Natural killer cell (primary cell): ENCODE results near the gene NAALADL2. TPM values are rescaled to one million over a fixed set of nuclear protein-coding genes. Genes with fewer than 3 reads are reported as not detected.

Experiments
- ATAC-seq, 3 donors: fragments of 150-1000 bp in 2 of 3; fragments of 200-7000 bp in 1 of 3; cut with Tn5 transposase; 1 replicate in 1 of 3; 2 replicates in 2 of 3; pipeline ENCODE4 v1.10.0; 2021; ENCODE audit warnings: mild to moderate bottlenecking in 2 of 3, moderate library complexity in 2 of 3
- DNase-seq, 2 donors: peaks; one replicate each; pipeline versions ENCODE4 v3.0.0 to v3.0.0-alpha.2; 2013 to 2021; ENCODE audit warnings: mixed read lengths in 1 of 2
- H3K27ac ChIP-seq: one replicate; pipeline ENCODE4 v1.5.1; 2013; ENCODE audit warnings: mild to moderate bottlenecking, low read length
- H3K27me3 ChIP-seq: one replicate; pipeline ENCODE4 v1.6.1; 2013; ENCODE audit warnings: low read length; ENCODE audit not compliant: control insufficient read depth, insufficient read depth
- H3K36me3 ChIP-seq: one replicate; pipeline ENCODE4 v1.6.1; 2013; ENCODE audit warnings: low read length; ENCODE audit not compliant: control insufficient read depth, insufficient read depth
- H3K4me1 ChIP-seq: one replicate; pipeline ENCODE4 v1.6.1; 2013; ENCODE audit warnings: low read length; ENCODE audit not compliant: control insufficient read depth, insufficient read depth
- H3K4me3 ChIP-seq: one replicate; pipeline ENCODE4 v1.5.1; 2013; ENCODE audit warnings: low read length
- H3K9me3 ChIP-seq: one replicate; pipeline ENCODE4 v1.6.1; 2013; ENCODE audit warnings: low read length; ENCODE audit not compliant: control insufficient read depth, insufficient read depth
- H3K27ac Mint-ChIP-seq, 2 donors: one replicate each; pipeline ENCODE4 v1.8.0; 2022; ENCODE audit warnings: mild to moderate bottlenecking in 2 of 2, mixed read lengths in 2 of 2, moderate library complexity in 1 of 2
- H3K27me3 Mint-ChIP-seq, 2 donors: one replicate each; pipeline ENCODE4 v1.8.0; 2022; ENCODE audit warnings: low read depth in 2 of 2, mixed read lengths in 2 of 2
- H3K36me3 Mint-ChIP-seq: one replicate; pipeline ENCODE4 v1.8.0; 2022; ENCODE audit warnings: mixed read lengths
- H3K4me1 Mint-ChIP-seq, 2 donors: one replicate each; pipeline ENCODE4 v1.8.0; 2022; ENCODE audit warnings: mixed read lengths in 2 of 2
- H3K4me3 Mint-ChIP-seq: one replicate; pipeline ENCODE4 v1.8.0; 2022; ENCODE audit warnings: mild to moderate bottlenecking, moderate library complexity, mixed read lengths
- H3K9me3 Mint-ChIP-seq, 2 donors: one replicate each; pipeline ENCODE4 v1.8.0; 2022; ENCODE audit warnings: mixed read lengths in 2 of 2
- CTCF ChIP-seq: fragments of 200-600 bp; IDR thresholded peaks from one replicate; pipeline ENCODE4 v1.8.0; 2022; ENCODE audit warnings: antibody characterized with exemption
- WGBS: methylation state at CpG from one replicate; pipeline ENCODE4 v1.1.7; 2013; ENCODE audit warnings: missing lambda C conversion rate; ENCODE audit not compliant: insufficient coverage; 5-methylcytosine and 5-hydroxymethylcytosine counted together
- intact Hi-C: fragments of 100-400 bp; cut with micrococcal nuclease; formaldehyde crosslinking; loops from one replicate; pipeline ENCODE4 v1.14.2; 2022
- total RNA-seq, 4 donors: library from RNA; stranded (reverse); fragments of 120-200 nt in 1 of 4; gene quantifications; one replicate each; pipeline versions ENCODE4 v1.2.3 to v1.2.4, GENCODE V29; 2013 to 2022

Gene NAALADL2
- total RNA-seq, 3 donors from 2014 or later (not counting 1 experiment from before 2014, with no cell fraction given): not detected

DNA sequence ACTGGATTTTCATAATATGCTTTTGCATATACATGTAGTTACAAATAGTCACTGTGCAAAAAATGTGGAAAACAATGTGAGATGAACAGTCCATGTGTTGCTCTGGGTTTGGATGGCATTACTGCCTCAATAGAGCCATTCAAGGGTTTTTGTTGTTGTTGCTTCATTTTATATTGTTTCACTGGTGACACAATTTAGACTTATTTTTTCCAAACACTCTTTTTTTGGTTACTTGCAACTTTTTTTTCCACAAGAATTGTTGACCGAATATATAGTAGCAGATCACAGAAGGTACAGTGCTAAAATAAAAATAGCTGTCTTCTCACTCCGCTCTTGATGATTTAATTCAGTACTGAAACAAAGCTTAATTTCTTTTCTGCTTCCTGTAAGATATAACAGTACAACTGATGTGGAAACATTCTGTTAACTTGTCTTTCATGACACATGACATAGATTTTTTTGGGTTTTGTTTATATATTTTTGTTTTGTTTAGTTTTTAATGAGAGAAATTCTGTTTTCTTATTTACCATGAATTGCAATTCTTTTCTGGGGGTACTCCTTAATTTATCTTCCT is 618.6 kb downstream of the NAALADL2 start:
- Mint-ChIP-seq H3K9me3 (peaks cover 5 to 6% of the 10 kb centered on the region in 2 donors), H3K36me3 (no peaks in the 10 kb centered on the region), H3K4me1 (no peaks in the 10 kb centered on the region), H3K4me3 (no peak overlapping the region), H3K27me3 (no peaks in the 10 kb centered on the region), H3K27ac (no peak overlapping the region)
- no peaks in the 10 kb centered on the region for H3K9me3 ChIP-seq
- H3K4me3 ChIP-seq: no peak overlapping the region
- H3K27me3 ChIP-seq: no peaks in the 10 kb centered on the region
- H3K36me3 ChIP-seq: no peaks in the 10 kb centered on the region
- DNase-seq: no peak
- no peak for ATAC-seq
- no peak overlapping the region for H3K27ac ChIP-seq
- intact Hi-C loops: no loop called here
- no CpG with 5 or more reads among the region's 2 CpGs for WGBS
- no peaks in the 10 kb centered on the region for H3K4me1 ChIP-seq
- no peak for TF ChIP-seq CTCF

- Mint-ChIP-seq H3K27me3 (no peaks in the 10 kb centered on the region), H3K27ac (no peak overlapping the region), H3K36me3 (no peaks in the 10 kb centered on the region), H3K9me3 (peaks cover 6% of the 10 kb centered on the region in 2 donors), H3K4me3 (no peak overlapping the region), H3K4me1 (no peaks in the 10 kb centered on the region)
- Histone ChIP-seq H3K4me1 (no peaks in the 10 kb centered on the region), H3K4me3 (no peak overlapping the region), H3K27me3 (no peaks in the 10 kb centered on the region), H3K9me3 (no peaks in the 10 kb centered on the region), H3K36me3 (no peaks in the 10 kb centered on the region), H3K27ac (no peak overlapping the region)
- ATAC-seq (no peak), DNase-seq (no peak)
- TF ChIP-seq CTCF: no peak
- 100% methylated on average over 1 of the region's 2 CpGs for WGBS
- intact Hi-C loops: no loop called here
Observed at GRCh38 chr3:175478301-175478700, 619.2 kb downstream of the NAALADL2 start.

- no peak for DNase-seq
- WGBS: 57% methylated on average over 2 of the region's 2 CpGs
- Histone ChIP-seq H3K27me3 (no peaks in the 10 kb centered on the region), H3K4me3 (no peak overlapping the region), H3K27ac (no peak overlapping the region), H3K4me1 (no peaks in the 10 kb centered on the region), H3K36me3 (no peaks in the 10 kb centered on the region), H3K9me3 (no peaks in the 10 kb centered on the region)
- no peaks in the 10 kb centered on the region for H3K27me3 Mint-ChIP-seq
- no peaks in the 10 kb centered on the region for H3K4me1 Mint-ChIP-seq
- H3K36me3 Mint-ChIP-seq: no peaks in the 10 kb centered on the region
- intact Hi-C loops: no loop called here
- peaks cover 6 to 9% of the 10 kb centered on the region in 2 donors for H3K9me3 Mint-ChIP-seq
- no peak for ATAC-seq
- H3K4me3 Mint-ChIP-seq: no peak overlapping the region
- no peak overlapping the region for H3K27ac Mint-ChIP-seq
- TF ChIP-seq CTCF: no peak
Observed at GRCh38 chr3:175479175-175479574, 620.0 kb downstream of the NAALADL2 start.

DNA sequence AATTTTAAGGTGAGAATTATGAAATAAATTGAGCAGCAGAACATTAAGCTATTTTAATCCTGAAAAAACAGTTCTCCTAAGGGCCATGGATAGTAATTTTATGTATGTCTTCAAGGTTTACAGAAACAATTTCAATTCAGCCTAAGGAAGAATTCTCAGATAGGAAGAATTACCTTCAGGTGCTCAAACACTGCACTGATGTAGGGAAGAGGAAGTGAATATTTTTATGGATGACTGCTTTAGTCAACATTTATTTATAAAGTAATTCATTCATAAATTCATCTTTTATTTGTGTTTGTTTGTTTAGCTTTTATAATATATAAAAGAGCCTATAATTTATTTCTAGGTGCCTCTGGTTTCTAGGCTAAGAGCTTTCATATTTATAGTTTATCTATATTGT is 620.7 kb downstream of the NAALADL2 start:
- Mint-ChIP-seq H3K4me3 (no peak overlapping the region), H3K27me3 (no peaks in the 10 kb centered on the region), H3K27ac (no peak overlapping the region), H3K4me1 (no peaks in the 10 kb centered on the region), H3K9me3 (peaks cover 6 to 9% of the 10 kb centered on the region in 2 donors), H3K36me3 (no peaks in the 10 kb centered on the region)
- DNase-seq (no peak), ATAC-seq (no peak)
- Histone ChIP-seq H3K27ac (no peak overlapping the region), H3K36me3 (no peaks in the 10 kb centered on the region), H3K9me3 (no peaks in the 10 kb centered on the region), H3K4me3 (no peak overlapping the region), H3K4me1 (no peaks in the 10 kb centered on the region), H3K27me3 (no peaks in the 10 kb centered on the region)
- TF ChIP-seq CTCF: no peak
- intact Hi-C loops: no loop called here
